GM13977 (cell line): ENCODE data around the gene PRRG2.

Source experiments
- DNase-seq: peaks from one replicate; pipeline ENCODE4 v3.0.0; 2012; ENCODE audit warnings: low spot score
- CTCF ChIP-seq: IDR thresholded peaks from 2 replicates; pipeline ENCODE4 v1.5.1; 2012; ENCODE audit warnings: mild to moderate bottlenecking, control low read depth; ENCODE audit not compliant: insufficient read depth; ENCODE audit errors: extremely low read depth, missing control alignments
- in situ Hi-C: fragments of 300-500 bp; cut with MboI; formaldehyde crosslinking; loops from one replicate; pipeline ENCODE4 v1.12.0; 2022; ENCODE audit warnings: low sequenced_read_pairs, low pct_unique_long_range_greater_than_20kb, mixed read lengths, inconsistent platforms; ENCODE audit not compliant: unreplicated experiment

The PRRG2 gene

GRCh38 chr19:49637821-49638738, 57.0 kb downstream of the PRRG2 start:
- TF ChIP-seq CTCF = no peak

GRCh38 chr19:49639401-49640112, 58.4 kb downstream of the PRRG2 start:
- TF ChIP-seq CTCF = no peak
- DNase-seq = no peak
- in situ Hi-C loops = no loop called here

More at GRCh38 chr19:49637821-49638738, 57.0 kb downstream of the PRRG2 start:
- in situ Hi-C loops = no loop called here
- DNase-seq = no peak

GRCh38 chr19:49640113-49640898, 59.2 kb downstream of the PRRG2 start, which contains the start of gene RRAS:
TSS of gene RRAS (minus strand) at chr19:49640143. CDS start at chr19:49640098, 45 bp downstream.
- in situ Hi-C loops = no loop called here
- peak; percentile 99 for DNase-seq
- no peak for TF ChIP-seq CTCF
